SK-N-SH treated with all-trans-retinoic acid at 6 μM for 48 hours (cell line): ENCODE measurements around the gene PTPRJ.

Source experiments
- ATAC-seq: fragments of 200-7000 bp; cut with Tn5 transposase; 3 replicates; pipeline ENCODE4 v1.9.1; 2020; ENCODE audit warnings: mild to moderate bottlenecking, moderate library complexity
- ARNTL ChIP-seq: fragments of 450-650 bp; formaldehyde crosslinking; IDR thresholded peaks from 2 replicates; pipeline ENCODE4 v1.5.0; 2020; ENCODE audit warnings: low read depth, mild to moderate bottlenecking, moderate library complexity, borderline replicate concordance
- CSDC2 ChIP-seq: fragments of 250-450 bp; sonication (Bioruptor Pico); IDR thresholded peaks from 2 replicates; pipeline ENCODE4 v1.5.0; 2020; ENCODE audit warnings: mild to moderate bottlenecking, moderate library complexity
- ESRRG ChIP-seq: fragments of 250-450 bp; sonication (Bioruptor Pico); IDR thresholded peaks from 2 replicates; pipeline ENCODE4 v1.6.1; 2021; ENCODE audit warnings: mild to moderate bottlenecking
- GLIS3 ChIP-seq: fragments of 250-450 bp; sonication (Bioruptor Pico); IDR thresholded peaks from 2 replicates; pipeline ENCODE4 v1.5.0; 2020; ENCODE audit warnings: mild to moderate bottlenecking, moderate library complexity
- ISL1 ChIP-seq: fragments of 250-450 bp; sonication (Bioruptor Pico); IDR thresholded peaks from 2 replicates; pipeline ENCODE4 v2.1.2; 2022; ENCODE audit warnings: mild to moderate bottlenecking, moderate library complexity
- OSR1 ChIP-seq: fragments of 250-450 bp; sonication (Bioruptor Pico); IDR thresholded peaks from 2 replicates; pipeline ENCODE4 v1.8.0; 2022; ENCODE audit warnings: moderate library complexity, mild to moderate bottlenecking, inconsistent platforms
- PPARA ChIP-seq: fragments of 250-450 bp; sonication (Bioruptor Pico); IDR thresholded peaks from 2 replicates; pipeline ENCODE4 v1.5.0; 2020; ENCODE audit warnings: mild to moderate bottlenecking, borderline replicate concordance
- RARB ChIP-seq: fragments of 250-450 bp; sonication (Bioruptor Pico); IDR thresholded peaks from 2 replicates; pipeline ENCODE4 v1.8.0; 2021; ENCODE audit warnings: mild to moderate bottlenecking, moderate library complexity
- SNAI2 ChIP-seq: fragments of 250-450 bp; sonication (Bioruptor Pico); IDR thresholded peaks from 2 replicates; pipeline ENCODE4 v1.5.0; 2020; ENCODE audit warnings: mild to moderate bottlenecking, moderate library complexity
- TCF4 ChIP-seq: fragments of 250-450 bp; sonication (Bioruptor Pico); IDR thresholded peaks from 2 replicates; pipeline ENCODE4 v1.8.0; 2021; ENCODE audit warnings: mild to moderate bottlenecking, moderate library complexity, borderline replicate concordance
- TOX ChIP-seq: fragments of 250-450 bp; sonication (Bioruptor Pico); IDR thresholded peaks from 2 replicates; pipeline ENCODE4 v1.8.0; 2021; ENCODE audit warnings: mild to moderate bottlenecking, moderate library complexity, borderline replicate concordance
- ZC3H10 ChIP-seq: fragments of 250-450 bp; sonication (Bioruptor Pico); IDR thresholded peaks from 2 replicates; pipeline ENCODE4 v1.5.1; 2021; ENCODE audit warnings: mild to moderate bottlenecking, moderate library complexity
- ZFP3 ChIP-seq: fragments of 250-450 bp; sonication (Bioruptor Pico); IDR thresholded peaks from 2 replicates; pipeline ENCODE4 v1.5.0; 2020; ENCODE audit warnings: mild to moderate bottlenecking, moderate library complexity
- ZFP30 ChIP-seq: fragments of 450-650 bp; formaldehyde crosslinking; IDR thresholded peaks from 2 replicates; pipeline ENCODE4 v1.5.0; 2022; ENCODE audit warnings: mild to moderate bottlenecking, moderate library complexity
- ZNF70 ChIP-seq: fragments of 450-650 bp; formaldehyde crosslinking; IDR thresholded peaks from 2 replicates; pipeline ENCODE4 v1.5.0; 2020; ENCODE audit warnings: mild to moderate bottlenecking, moderate library complexity
- ZNF8 ChIP-seq: fragments of 450-650 bp; formaldehyde crosslinking; IDR thresholded peaks from 2 replicates; pipeline ENCODE4 v1.5.0; 2020; ENCODE audit warnings: mild to moderate bottlenecking, moderate library complexity
- TF ChIP-seq, protein P1 (sequence below): fragments of 250-450 bp; sonication (Bioruptor Pico); IDR thresholded peaks from 2 replicates; pipeline ENCODE4 v1.8.0; 2020; ENCODE audit warnings: mild to moderate bottlenecking, moderate library complexity, borderline replicate concordance
- TF ChIP-seq, protein P2 (sequence below): fragments of 250-450 bp; sonication (Bioruptor Pico); IDR thresholded peaks from 2 replicates; pipeline ENCODE4 v1.8.0; 2021; ENCODE audit warnings: low read depth, mild to moderate bottlenecking, moderate library complexity, borderline replicate concordance
- TF ChIP-seq, protein P3 (sequence below): fragments of 250-450 bp; sonication (Bioruptor Pico); IDR thresholded peaks from 2 replicates; pipeline ENCODE4 v1.5.1; 2021; ENCODE audit warnings: mild to moderate bottlenecking, moderate library complexity
- TF ChIP-seq, protein P4 (sequence below): fragments of 250-450 bp; sonication (Bioruptor Pico); IDR thresholded peaks from 2 replicates; pipeline ENCODE4 v1.5.1; 2020; ENCODE audit warnings: low read depth, mild to moderate bottlenecking, moderate library complexity

PTPRJ gene

DNA sequence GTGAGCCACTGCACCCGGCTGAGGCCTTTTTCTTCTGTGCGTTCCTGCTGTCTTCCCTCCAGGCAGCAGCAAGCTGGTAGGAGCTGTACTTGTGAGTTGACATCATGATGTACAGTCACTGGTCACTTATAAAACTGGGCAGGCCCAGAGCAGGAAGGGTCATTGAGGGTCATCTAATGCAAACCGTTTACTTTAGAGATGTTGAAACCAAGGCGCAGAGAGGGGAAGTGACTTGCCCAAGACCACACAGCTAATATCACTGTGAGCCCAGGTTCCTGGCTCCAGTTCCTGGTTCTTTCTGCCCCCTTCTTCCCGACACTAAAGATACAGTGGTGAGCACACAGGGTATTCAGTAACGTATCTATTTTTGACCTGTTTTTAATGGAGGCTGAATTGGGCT, 27.3 kb downstream of the PTPRJ start (continued):
- TF ChIP-seq, protein P1, sequence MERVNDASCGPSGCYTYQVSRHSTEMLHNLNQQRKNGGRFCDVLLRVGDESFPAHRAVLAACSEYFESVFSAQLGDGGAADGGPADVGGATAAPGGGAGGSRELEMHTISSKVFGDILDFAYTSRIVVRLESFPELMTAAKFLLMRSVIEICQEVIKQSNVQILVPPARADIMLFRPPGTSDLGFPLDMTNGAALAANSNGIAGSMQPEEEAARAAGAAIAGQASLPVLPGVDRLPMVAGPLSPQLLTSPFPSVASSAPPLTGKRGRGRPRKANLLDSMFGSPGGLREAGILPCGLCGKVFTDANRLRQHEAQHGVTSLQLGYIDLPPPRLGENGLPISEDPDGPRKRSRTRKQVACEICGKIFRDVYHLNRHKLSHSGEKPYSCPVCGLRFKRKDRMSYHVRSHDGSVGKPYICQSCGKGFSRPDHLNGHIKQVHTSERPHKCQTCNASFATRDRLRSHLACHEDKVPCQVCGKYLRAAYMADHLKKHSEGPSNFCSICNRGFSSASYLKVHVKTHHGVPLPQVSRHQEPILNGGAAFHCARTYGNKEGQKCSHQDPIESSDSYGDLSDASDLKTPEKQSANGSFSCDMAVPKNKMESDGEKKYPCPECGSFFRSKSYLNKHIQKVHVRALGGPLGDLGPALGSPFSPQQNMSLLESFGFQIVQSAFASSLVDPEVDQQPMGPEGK (CRISPR knock-in tag) = no peak
- no peak for TF ChIP-seq ZC3H10 (CRISPR knock-in tag)
- TF ChIP-seq TCF4 (CRISPR knock-in tag) = no peak
- TF ChIP-seq TOX (CRISPR knock-in tag) = no peak
- TF ChIP-seq RARB (CRISPR knock-in tag) = no peak
- TF ChIP-seq ZFP3 (CRISPR knock-in tag) = no peak
- no peak for TF ChIP-seq PPARA (CRISPR knock-in tag)
- TF ChIP-seq OSR1 (CRISPR knock-in tag) = no peak

DNA sequence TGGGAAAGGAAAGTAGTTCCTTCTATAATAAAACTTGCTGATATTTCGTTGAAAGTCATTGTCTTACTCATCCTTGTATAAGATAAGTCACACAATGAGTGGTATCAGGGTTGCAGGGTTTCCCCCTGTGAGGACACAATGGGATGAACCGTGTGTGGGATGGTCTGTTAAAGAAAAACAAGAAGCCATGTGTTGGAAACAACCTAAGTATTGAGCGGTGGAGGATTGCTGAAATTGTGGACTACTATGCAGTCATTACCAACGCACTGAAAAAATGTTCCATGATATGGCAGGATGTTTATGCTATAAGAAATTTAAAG, 28.6 kb downstream of the PTPRJ start:
- no peak for TF ChIP-seq ZNF8 (CRISPR knock-in tag)
- no peak for TF ChIP-seq ZFP3 (CRISPR knock-in tag)
- TF ChIP-seq, protein P1 (CRISPR knock-in tag) = no peak
- TF ChIP-seq SNAI2 = no peak
- TF ChIP-seq CSDC2 = no peak
- no peak for TF ChIP-seq GLIS3 (CRISPR knock-in tag)
- no peak for TF ChIP-seq ARNTL (CRISPR knock-in tag)
- no peak for TF ChIP-seq ZNF70 (CRISPR knock-in tag)
- no peak for TF ChIP-seq TCF4 (CRISPR knock-in tag)
- no peak for TF ChIP-seq OSR1 (CRISPR knock-in tag)
- TF ChIP-seq ZC3H10 (CRISPR knock-in tag) = no peak
- TF ChIP-seq, protein P2, sequence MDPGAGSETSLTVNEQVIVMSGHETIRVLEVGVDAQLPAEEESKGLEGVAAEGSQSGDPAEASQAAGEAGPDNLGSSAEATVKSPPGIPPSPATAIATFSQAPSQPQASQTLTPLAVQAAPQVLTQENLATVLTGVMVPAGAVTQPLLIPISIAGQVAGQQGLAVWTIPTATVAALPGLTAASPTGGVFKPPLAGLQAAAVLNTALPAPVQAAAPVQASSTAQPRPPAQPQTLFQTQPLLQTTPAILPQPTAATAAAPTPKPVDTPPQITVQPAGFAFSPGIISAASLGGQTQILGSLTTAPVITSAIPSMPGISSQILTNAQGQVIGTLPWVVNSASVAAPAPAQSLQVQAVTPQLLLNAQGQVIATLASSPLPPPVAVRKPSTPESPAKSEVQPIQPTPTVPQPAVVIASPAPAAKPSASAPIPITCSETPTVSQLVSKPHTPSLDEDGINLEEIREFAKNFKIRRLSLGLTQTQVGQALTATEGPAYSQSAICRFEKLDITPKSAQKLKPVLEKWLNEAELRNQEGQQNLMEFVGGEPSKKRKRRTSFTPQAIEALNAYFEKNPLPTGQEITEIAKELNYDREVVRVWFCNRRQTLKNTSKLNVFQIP (CRISPR knock-in tag) = no peak
- TF ChIP-seq, protein P3, sequence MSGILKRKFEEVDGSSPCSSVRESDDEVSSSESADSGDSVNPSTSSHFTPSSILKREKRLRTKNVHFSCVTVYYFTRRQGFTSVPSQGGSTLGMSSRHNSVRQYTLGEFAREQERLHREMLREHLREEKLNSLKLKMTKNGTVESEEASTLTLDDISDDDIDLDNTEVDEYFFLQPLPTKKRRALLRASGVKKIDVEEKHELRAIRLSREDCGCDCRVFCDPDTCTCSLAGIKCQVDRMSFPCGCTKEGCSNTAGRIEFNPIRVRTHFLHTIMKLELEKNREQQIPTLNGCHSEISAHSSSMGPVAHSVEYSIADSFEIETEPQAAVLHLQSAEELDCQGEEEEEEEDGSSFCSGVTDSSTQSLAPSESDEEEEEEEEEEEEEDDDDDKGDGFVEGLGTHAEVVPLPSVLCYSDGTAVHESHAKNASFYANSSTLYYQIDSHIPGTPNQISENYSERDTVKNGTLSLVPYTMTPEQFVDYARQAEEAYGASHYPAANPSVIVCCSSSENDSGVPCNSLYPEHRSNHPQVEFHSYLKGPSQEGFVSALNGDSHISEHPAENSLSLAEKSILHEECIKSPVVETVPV (CRISPR knock-in tag) = no peak
- ATAC-seq = no peak

DNA sequence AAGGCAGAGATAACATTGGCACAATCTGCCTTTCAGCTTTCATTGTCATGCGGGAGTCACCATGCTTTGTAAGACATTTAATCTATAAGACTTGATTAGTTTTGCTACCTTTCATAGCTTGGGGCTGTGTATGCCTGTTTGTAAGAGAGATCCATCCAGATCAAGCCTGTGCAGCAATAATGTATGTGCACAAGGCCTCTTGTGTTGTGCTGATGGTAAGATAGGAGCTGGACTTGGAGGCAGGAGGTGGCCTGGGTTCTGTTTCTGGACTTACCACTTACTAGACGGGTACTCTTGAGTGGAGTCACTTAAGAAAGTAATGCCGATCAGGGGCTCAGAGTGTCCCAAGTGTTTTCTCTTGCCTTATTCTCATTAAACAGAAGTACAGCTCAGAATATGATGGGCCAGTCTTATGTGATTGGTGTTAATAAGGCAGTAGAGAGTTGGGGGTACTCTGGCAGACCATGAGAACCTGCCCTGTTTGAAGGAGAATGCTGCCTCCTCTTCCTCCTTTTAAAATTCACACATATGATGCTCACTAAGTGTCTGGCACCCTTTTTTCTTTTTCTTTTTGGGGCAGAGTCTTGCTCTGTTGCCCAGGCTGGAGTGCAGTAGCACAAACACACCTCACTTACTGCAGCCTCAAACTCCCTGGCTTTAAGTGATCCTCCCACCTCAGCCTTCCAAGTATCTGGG, 30.9 kb downstream of the PTPRJ start:
- TF ChIP-seq ZNF70 (CRISPR knock-in tag) (no peak), SNAI2 (no peak), RARB (CRISPR knock-in tag) (no peak), CSDC2 (no peak), ZFP30 (CRISPR knock-in tag) (no peak), ESRRG (no peak), ISL1 (no peak)
- TF ChIP-seq, protein P2 (CRISPR knock-in tag) = no peak
- TF ChIP-seq, protein P4, sequence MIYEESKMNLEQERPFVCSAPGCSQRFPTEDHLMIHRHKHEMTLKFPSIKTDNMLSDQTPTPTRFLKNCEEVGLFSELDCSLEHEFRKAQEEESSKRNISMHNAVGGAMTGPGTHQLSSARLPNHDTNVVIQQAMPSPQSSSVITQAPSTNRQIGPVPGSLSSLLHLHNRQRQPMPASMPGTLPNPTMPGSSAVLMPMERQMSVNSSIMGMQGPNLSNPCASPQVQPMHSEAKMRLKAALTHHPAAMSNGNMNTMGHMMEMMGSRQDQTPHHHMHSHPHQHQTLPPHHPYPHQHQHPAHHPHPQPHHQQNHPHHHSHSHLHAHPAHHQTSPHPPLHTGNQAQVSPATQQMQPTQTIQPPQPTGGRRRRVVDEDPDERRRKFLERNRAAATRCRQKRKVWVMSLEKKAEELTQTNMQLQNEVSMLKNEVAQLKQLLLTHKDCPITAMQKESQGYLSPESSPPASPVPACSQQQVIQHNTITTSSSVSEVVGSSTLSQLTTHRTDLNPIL (CRISPR knock-in tag) = no peak
- TF ChIP-seq, all 23 proteins: peak for 0
- ATAC-seq = no peak
